GM21526 (cell line): ENCODE data around the gene C20orf204.

ENCODE experiments used
- ATAC-seq: cut with Tn5 transposase; IDR thresholded peaks from one replicate; pipeline ENCODE4 v1.9.1; 2021; ENCODE audit warnings: moderate library complexity; ENCODE audit not compliant: unreplicated experiment, low FRiP score

The C20orf204 gene

GRCh38 chr20:64069209-64069613 lies 33.2 kb downstream of the C20orf204 start:
- no peak for ATAC-seq

GRCh38 chr20:64069614-64070243 lies 33.7 kb downstream of the C20orf204 start:
- ATAC-seq, result no peak

GRCh38 chr20:64070244-64070993 lies 34.4 kb downstream of the C20orf204 start:
- no peak for ATAC-seq

GRCh38 chr20:64071341-64072332 lies 35.7 kb downstream of the C20orf204 start:
- ATAC-seq, result no peak

GRCh38 chr20:64072498-64073063 lies 36.6 kb downstream of the C20orf204 start:
- ATAC-seq, result no peak

- no peak for ATAC-seq
These were observed 37.6 kb downstream of the C20orf204 start for GRCh38 chr20:64073476-64074183.

- no peak for ATAC-seq
These were observed 38.3 kb downstream of the C20orf204 start for GRCh38 chr20:64074184-64074789.

GRCh38 chr20:64074963-64075362 lies 39.0 kb downstream of the C20orf204 start:
- no peak for ATAC-seq

GRCh38 chr20:64075556-64075955 lies 39.6 kb downstream of the C20orf204 start:
- no peak for ATAC-seq

- ATAC-seq, result no peak
These were observed 40.3 kb downstream of the C20orf204 start for GRCh38 chr20:64076061-64076997.

GRCh38 chr20:64077094-64077493 lies 41.1 kb downstream of the C20orf204 start:
- no peak for ATAC-seq

GRCh38 chr20:64077541-64077875 lies 41.5 kb downstream of the C20orf204 start:
- no peak for ATAC-seq

GRCh38 chr20:64077876-64078551 lies 42.0 kb downstream of the C20orf204 start:
- no peak for ATAC-seq

GRCh38 chr20:64078934-64079272 lies 42.9 kb downstream of the C20orf204 start:
- no peak for ATAC-seq

GRCh38 chr20:64079273-64080012 lies 43.5 kb downstream of the C20orf204 start, which contains the start of gene RGS19:
Gene RGS19 (minus strand): TSS chr20:64079518. CDS start chr20:64076886, 2,632 bp downstream.
- no peak for ATAC-seq

- ATAC-seq, result no peak
These were observed 44.2 kb downstream of the C20orf204 start, which contains the start of gene OPRL1 for GRCh38 chr20:64080013-64080812. Gene OPRL1 (plus strand): TSS chr20:64080082. CDS start chr20:64092721, 12,639 bp downstream.
